A549 (cell line): ENCODE results near the gene MAP4K4. TPM values are rescaled to one million over a fixed set of nuclear protein-coding genes. Genes with fewer than 3 reads are reported as not detected.

Source experiments
- ATAC-seq, 2 experiments: fragments of 200-7000 bp in 1 of 2; fragments of >200 bp in 1 of 2; cut with Nextera tagmentation in 1 of 2; cut with Tn5 transposase in 1 of 2; 3 replicates each; pipeline versions ENCODE4 v1.8.0 to v1.9.1; 2018 to 2020; ENCODE audit warnings: mild to moderate bottlenecking in 1 of 2, moderate library complexity in 1 of 2
- CTCF ChIA-PET: fragments of 300-600 bp; sonication (Branson Sonifier 250); formaldehyde crosslinking; extraction: SDS; loops from one replicate; lab custom pipeline; 2021; ENCODE audit warnings: antibody characterized with exemption, inconsistent platforms; lab: Yijun Ruan, JAX
- POLR2A ChIA-PET: fragments of 350-600 bp; formaldehyde crosslinking; extraction: SDS; loops from one replicate; lab custom pipeline; 2021; ENCODE audit warnings: antibody characterized with exemption, inconsistent platforms; lab: Yijun Ruan, JAX
- DNase-seq, 2 experiments: peaks; one replicate each; pipeline versions ENCODE4 v3.0.0 to v3.0.0-alpha.2; 2011 to 2016; ENCODE audit warnings: low read depth in 1 of 2, low spot score in 1 of 2
- FAIRE-seq: peaks from 2 replicates; lab custom pipeline; 2011; peaks lifted over from hg19 to GRCh38; lab: Jason Lieb, UNC
- H3K27ac ChIP-seq, 2 experiments: fragments of >200 bp; sonication (Bioruptor Twin); formaldehyde crosslinking; 3 replicates each; pipeline ENCODE4 v1.5.1; 2016 to 2017
- H3K4me1 ChIP-seq: fragments of >200 bp; sonication (Bioruptor Twin); formaldehyde crosslinking; 3 replicates; pipeline ENCODE4 v1.6.1; 2016
- H3K4me2 ChIP-seq: fragments of >200 bp; sonication (Bioruptor Twin); formaldehyde crosslinking; 3 replicates; pipeline ENCODE4 v1.6.1; 2016
- H3K4me3 ChIP-seq: fragments of >200 bp; sonication (Bioruptor Twin); formaldehyde crosslinking; 3 replicates; pipeline ENCODE4 v1.5.1; 2016
- H3K9me3 ChIP-seq: fragments of >200 bp; sonication (Bioruptor Twin); formaldehyde crosslinking; 3 replicates; pipeline ENCODE4 v1.6.1; 2016
- CEBPB ChIP-seq, 2 experiments: fragments of >200 bp in 1 of 2; sonication (Bioruptor Twin) in 1 of 2; formaldehyde crosslinking in 1 of 2; IDR thresholded peaks; 2 replicates each; pipeline ENCODE4 v1.6.1; 2012 to 2016
- CHD2 ChIP-seq: fragments of 150-350 bp; IDR thresholded peaks from 2 replicates; pipeline ENCODE4 v1.6.1; 2014; ENCODE audit warnings: low read length; ENCODE audit not compliant: partially characterized antibody
- CHD4 ChIP-seq: fragments of 200-600 bp; sonication (generic); IDR thresholded peaks from 2 replicates; pipeline ENCODE4 v1.6.1; 2016; ENCODE audit warnings: antibody characterized with exemption, mild to moderate bottlenecking, borderline replicate concordance
- ELK1 ChIP-seq: fragments of 150-350 bp; IDR thresholded peaks from 2 replicates; pipeline ENCODE4 v1.6.1; 2014; ENCODE audit warnings: low read depth, mild to moderate bottlenecking, low read length
- FOSL2 ChIP-seq, 2 experiments: fragments of 450-650 bp in 1 of 2; fragments of >200 bp in 1 of 2; sonication (Bioruptor Twin) in 1 of 2; formaldehyde crosslinking; IDR thresholded peaks; 2 replicates each; pipeline versions ENCODE4 v1.5.0 to v1.6.1; 2016 to 2020; ENCODE audit warnings: mild to moderate bottlenecking in 1 of 2, moderate library complexity in 1 of 2
- GATA3 ChIP-seq: IDR thresholded peaks from 2 replicates; pipeline ENCODE4 v1.6.1; 2012; ENCODE audit warnings: borderline replicate concordance
- HDAC2 ChIP-seq: fragments of 200-600 bp; sonication (generic); IDR thresholded peaks from 2 replicates; pipeline ENCODE4 v1.6.1; 2016
- HEYL ChIP-seq: fragments of 250-450 bp; sonication (Bioruptor Pico); IDR thresholded peaks from 2 replicates; pipeline ENCODE4 v1.8.0; 2021; ENCODE audit warnings: mild to moderate bottlenecking, moderate library complexity
- HOXB5 ChIP-seq: fragments of 250-450 bp; sonication (Bioruptor Pico); IDR thresholded peaks from 2 replicates; pipeline ENCODE4 v1.5.0; 2020; ENCODE audit warnings: mild to moderate bottlenecking, moderate library complexity
- JUN ChIP-seq, 2 experiments: fragments of >200 bp; sonication (Bioruptor Twin); formaldehyde crosslinking; IDR thresholded peaks; 2 replicates in 1 of 2; 3 replicates in 1 of 2; pipeline ENCODE4 v1.6.1; 2016 to 2017
- JUNB ChIP-seq: fragments of >200 bp; sonication (Bioruptor Twin); formaldehyde crosslinking; IDR thresholded peaks from 2 replicates; pipeline ENCODE4 v1.6.1; 2016
- KDM1A ChIP-seq: fragments of 200-600 bp; sonication (generic); IDR thresholded peaks from 2 replicates; pipeline ENCODE4 v1.6.1; 2016; ENCODE audit warnings: low read depth, mild to moderate bottlenecking
- MAFK ChIP-seq: fragments of 450-650 bp; IDR thresholded peaks from 2 replicates; pipeline ENCODE4 v1.6.1; 2014; ENCODE audit not compliant: partially characterized antibody
- NPAS2 ChIP-seq: fragments of 250-450 bp; sonication (Bioruptor Pico); IDR thresholded peaks from 2 replicates; pipeline ENCODE4 v1.8.0; 2022; ENCODE audit warnings: mild to moderate bottlenecking, moderate library complexity, borderline replicate concordance
- PBX3 ChIP-seq: IDR thresholded peaks from 2 replicates; pipeline ENCODE4 v1.6.1; 2012
- REST ChIP-seq: fragments of 200-600 bp; sonication (generic); IDR thresholded peaks from 2 replicates; pipeline ENCODE4 v1.6.1; 2016; ENCODE audit warnings: antibody characterized with exemption, mild to moderate bottlenecking, moderate library complexity
- RNF2 ChIP-seq: fragments of 200-600 bp; sonication (generic); IDR thresholded peaks from 2 replicates; pipeline ENCODE4 v1.6.1; 2016; ENCODE audit warnings: low read depth, mild to moderate bottlenecking, antibody characterized with exemption, moderate library complexity, borderline replicate concordance
- TFCP2L1 ChIP-seq: fragments of 250-450 bp; sonication (Bioruptor Pico); IDR thresholded peaks from 2 replicates; pipeline ENCODE4 v1.5.0; 2021; ENCODE audit warnings: mild to moderate bottlenecking
- USF2 ChIP-seq: fragments of 450-650 bp; IDR thresholded peaks from 2 replicates; pipeline ENCODE4 v1.6.1; 2014; ENCODE audit warnings: antibody characterized with exemption
- ZSCAN20 ChIP-seq: fragments of 250-450 bp; sonication (Bioruptor Pico); IDR thresholded peaks from 2 replicates; pipeline ENCODE4 v1.8.0; 2022; ENCODE audit warnings: mild to moderate bottlenecking, moderate library complexity
- WGBS: methylation state at CpG from one replicate; pipeline ENCODE4 v1.1.6; 2017; ENCODE audit errors: missing lambda C conversion rate; 5-methylcytosine and 5-hydroxymethylcytosine counted together
- polyA plus RNA-seq, 4 experiments: library from polyadenylated mRNA; depleted of rRNA in 3 of 4; stranded (reverse); fragments of >200 nt; fragmentation: RNase III in 1 of 4; extraction: RNeasy Plus Mini Kit Qiagen cat#74134 plus additional on column Dnase treatment in 1 of 4; gene quantifications; 2 replicates in 3 of 4; 3 replicates in 1 of 4; pipeline ENCODE4 v1.2.3, GENCODE V29; 2011 to 2017

Gene MAP4K4
- polyA plus RNA-seq, 2 of the 4 experiments (the other 2 are of a cell fraction), result 61.9 to 82.2 TPM

GRCh38 chr2:101750688-101751087 lies 53.2 kb downstream of the MAP4K4 start:
- WGBS, result 94% methylated on average over 3 of the region's 3 CpGs
- H3K4me2 ChIP-seq, result peak overlapping the region; percentile 56
- ChIA-PET POLR2A (no interaction called here), CTCF (interaction anchor here (0.6 kb wide), 1 partner anchor 12 kb away, joined by 3 read pairs; no protein-coding TSS in a partner anchor)
- H3K4me3 ChIP-seq, result no peak overlapping the region
- H3K27ac ChIP-seq, result peak overlapping the region in 1 of 2 experiments; percentile 58; a peak in 1 of 6 replicates
- TF ChIP-seq FOSL2 (IDR thresholded peaks at IDR 0.05) (no peak), FOSL2 (CRISPR knock-in tag; IDR thresholded peaks at IDR 0.05) (no peak), ELK1 (no peak), ZSCAN20 (CRISPR knock-in tag) (no peak), HEYL (CRISPR knock-in tag) (no peak), CEBPB (IDR thresholded peaks at IDR 0.05) (no peak), USF2 (no peak), JUNB (no peak), MAFK (no peak), RNF2 (no peak), CHD2 (no peak)
- FAIRE-seq (no peak), ATAC-seq (no peak), DNase-seq (no peak)
- no peaks in the 10 kb centered on the region for H3K9me3 ChIP-seq
- H3K4me1 ChIP-seq, result peaks cover 80% of the 10 kb centered on the region

GRCh38 chr2:101751276-101751815 lies 53.8 kb downstream of the MAP4K4 start:
- H3K4me1 ChIP-seq, result peaks cover 80% of the 10 kb centered on the region
- no peak for DNase-seq
- CTCF ChIA-PET, result interaction anchor here (0.6 to 1.4 kb wide), 2 partner anchors 11 to 27 kb away, joined by 3 read pairs; no protein-coding TSS in a partner anchor
- no peaks in the 10 kb centered on the region for H3K9me3 ChIP-seq
- no peak for FAIRE-seq
- WGBS, result 63% methylated on average over 2 of the region's 2 CpGs
- no peak overlapping the region for H3K4me3 ChIP-seq
- ATAC-seq, result peak; percentile 6 to 25; a peak in 3 of 6 replicates
- peak overlapping the region; percentile 56 for H3K4me2 ChIP-seq
- H3K27ac ChIP-seq, result peak overlapping the region; percentile 7 to 58; a peak in 3 of 6 replicates
- no peak for TF ChIP-seq NPAS2
- TF ChIP-seq HOXB5 (CRISPR knock-in tag), result no peak
- no peak for TF ChIP-seq USF2
- TF ChIP-seq REST, result no peak
- no peak for TF ChIP-seq HDAC2
- TF ChIP-seq CHD4, result no peak
- no peak for TF ChIP-seq JUNB
- no peak for TF ChIP-seq TFCP2L1
- TF ChIP-seq KDM1A, result no peak
- TF ChIP-seq JUN (IDR thresholded peaks at IDR 0.05), result no peak
- TF ChIP-seq GATA3, result no peak
- no peak for TF ChIP-seq CHD2
- no peak for TF ChIP-seq FOSL2 (IDR thresholded peaks at IDR 0.05)
- TF ChIP-seq FOSL2 (CRISPR knock-in tag; IDR thresholded peaks at IDR 0.05), result no peak
- no peak for TF ChIP-seq PBX3
- POLR2A ChIA-PET, result no interaction called here
